ENCODE data around the gene NCK1.

GRCh38 chr3:136906725-136907124 is 44.7 kb downstream of the NCK1 start:
- TF ChIP-seq CTCF (conservative IDR thresholded peaks at IDR 0.05 in 1 of 2, IDR thresholded peaks at IDR 0.05 in 1 of 2; ENCODE audit: low read depth in 1 of 2, low read length in 2 of 2) (no peak), EZH2 (IDR thresholded peaks at IDR 0.05; ENCODE audit: low read length, missing control alignments) (no peak)

Measured in fibroblast of lung (primary cell).